CD4-positive, CD25-positive, alpha-beta regulatory T cell (primary cell): ENCODE results near the gene EIF2B1. TPM values are rescaled to one million over a fixed set of nuclear protein-coding genes. Genes with fewer than 3 reads are reported as not detected.

ENCODE experiments used
- ATAC-seq, 2 donors: fragments of 150-1000 bp; cut with Tn5 transposase; one replicate each; pipeline ENCODE4 v1.10.0; 2021; ENCODE audit warnings: low read depth in 2 of 2, moderate number of reproducible peaks in 2 of 2, moderate library complexity in 1 of 2
- DNase-seq, 3 donors: peaks; one replicate each; pipeline versions ENCODE4 v3.0.0 to v3.0.0-alpha.2; 2012 to 2022; ENCODE audit warnings: mixed read lengths in 1 of 3
- H3K27ac ChIP-seq: one replicate; pipeline ENCODE4 v1.7.0; 2013; ENCODE audit warnings: mild to moderate bottlenecking, low read length; ENCODE audit not compliant: insufficient read depth, poor library complexity, severe bottlenecking
- H3K27me3 ChIP-seq: one replicate; pipeline ENCODE4 v1.7.0; 2013; ENCODE audit warnings: low read length; ENCODE audit not compliant: control insufficient read depth, insufficient read depth
- H3K36me3 ChIP-seq: one replicate; pipeline ENCODE4 v1.7.0; 2013; ENCODE audit warnings: mild to moderate bottlenecking, low read length, moderate library complexity; ENCODE audit not compliant: control insufficient read depth, insufficient read depth
- H3K4me1 ChIP-seq: 2 replicates; pipeline ENCODE4 v1.7.0; 2013; ENCODE audit warnings: mild to moderate bottlenecking, low read length; ENCODE audit not compliant: insufficient read depth, control insufficient read depth, poor library complexity, severe bottlenecking
- H3K4me3 ChIP-seq: one replicate; pipeline ENCODE4 v1.7.0; 2013; ENCODE audit warnings: low read depth, mild to moderate bottlenecking, low read length, moderate library complexity
- H3K9me3 ChIP-seq, 2 experiments: 1 replicate in 1 of 2; 2 replicates in 1 of 2; pipeline ENCODE4 v1.7.0; 2013; ENCODE audit warnings: low read length in 2 of 2, mild to moderate bottlenecking in 1 of 2, moderate library complexity in 1 of 2; ENCODE audit not compliant: control insufficient read depth in 2 of 2
- H3K27ac Mint-ChIP-seq, 3 donors: one replicate each; pipeline ENCODE4 v1.8.0; 2020 to 2022; ENCODE audit warnings: mild to moderate bottlenecking in 3 of 3, mixed read lengths in 3 of 3, moderate library complexity in 2 of 3
- H3K27me3 Mint-ChIP-seq: one replicate; pipeline ENCODE4 v1.8.0; 2022; ENCODE audit warnings: mild to moderate bottlenecking, mixed read lengths
- H3K36me3 Mint-ChIP-seq: one replicate; pipeline ENCODE4 v1.8.0; 2020; ENCODE audit warnings: mixed read lengths
- H3K4me1 Mint-ChIP-seq, 4 donors: one replicate each; pipeline ENCODE4 v1.8.0; 2020 to 2022; ENCODE audit warnings: mixed read lengths in 4 of 4, mild to moderate bottlenecking in 1 of 4
- H3K4me3 Mint-ChIP-seq, 4 donors: one replicate each; pipeline ENCODE4 v1.8.0; 2020 to 2022; ENCODE audit warnings: mild to moderate bottlenecking in 4 of 4, mixed read lengths in 4 of 4, moderate library complexity in 3 of 4
- H3K9me3 Mint-ChIP-seq, 7 donors: one replicate each; pipeline ENCODE4 v1.8.0; 2020 to 2022; ENCODE audit warnings: mixed read lengths in 7 of 7, mild to moderate bottlenecking in 3 of 7, moderate library complexity in 2 of 7
- polyA plus RNA-seq, 4 donors: library from polyadenylated mRNA; unstranded; fragments of 300-500 nt; fragmentation: Illumina TruSeq; gene quantifications; one replicate each; pipeline ENCODE4 v1.2.3, GENCODE V29; 2021
- total RNA-seq: library from RNA; stranded (reverse); gene quantifications from one replicate; pipeline ENCODE4 v1.2.3, GENCODE V29; 2022

The EIF2B1 gene
- total and polyA plus RNA-seq, 5 donors from 2014 or later: 53.8 to 84.1 (median 69.0) TPM

- no peaks in the 10 kb centered on the region for H3K27me3 ChIP-seq
- no peak overlapping the region for H3K27ac ChIP-seq
- H3K4me1 ChIP-seq: peaks cover 15% of the 10 kb centered on the region
- Mint-ChIP-seq H3K4me3 (no peak overlapping the region), H3K27me3 (no peaks in the 10 kb centered on the region), H3K9me3 (no peaks in the 10 kb centered on the region), H3K36me3 (no peaks in the 10 kb centered on the region), H3K4me1 (peaks cover 3 to 21% (median 10%) of the 10 kb centered on the region in 4 donors), H3K27ac (no peak overlapping the region)
- no peak for ATAC-seq
- no peak overlapping the region for H3K4me3 ChIP-seq
- DNase-seq: no peak
- no peaks in the 10 kb centered on the region for H3K36me3 ChIP-seq
- H3K9me3 ChIP-seq: no peaks in the 10 kb centered on the region
These were observed 34.3 kb upstream of the EIF2B1 start for GRCh38 chr12:123667771-123668170.

- H3K27ac ChIP-seq: no peak overlapping the region
- Mint-ChIP-seq H3K27ac (peak overlapping the region in 2 of 3 donors; percentile 62 to 87), H3K9me3 (no peaks in the 10 kb centered on the region), H3K4me3 (peak overlapping the region in 2 of 4 donors; percentile 13 to 21), H3K4me1 (peaks cover 0 to 10% (median 6%) of the 10 kb centered on the region in 4 donors), H3K27me3 (no peaks in the 10 kb centered on the region), H3K36me3 (peaks cover 22% of the 10 kb centered on the region)
- H3K27me3 ChIP-seq: no peaks in the 10 kb centered on the region
- H3K9me3 ChIP-seq: no peaks in the 10 kb centered on the region
- no peaks in the 10 kb centered on the region for H3K4me1 ChIP-seq
- H3K36me3 ChIP-seq: peaks cover 19% of the 10 kb centered on the region
- peak overlapping the region; percentile 49 for H3K4me3 ChIP-seq
- DNase-seq: no peak
- ATAC-seq: no peak
These were observed 26.7 kb upstream of the EIF2B1 start for GRCh38 chr12:123659996-123660727.

- no peak overlapping the region for H3K4me3 Mint-ChIP-seq
- Histone ChIP-seq H3K27me3 (no peaks in the 10 kb centered on the region), H3K27ac (no peak overlapping the region), H3K4me3 (no peak overlapping the region), H3K4me1 (no peaks in the 10 kb centered on the region), H3K36me3 (peaks cover 24% of the 10 kb centered on the region), H3K9me3 (no peaks in the 10 kb centered on the region)
- H3K9me3 Mint-ChIP-seq: no peaks in the 10 kb centered on the region
- H3K27ac Mint-ChIP-seq: no peak overlapping the region
- H3K27me3 Mint-ChIP-seq: no peaks in the 10 kb centered on the region
- no peak for DNase-seq
- peaks cover 0 to 10% (median 7%) of the 10 kb centered on the region in 4 donors for H3K4me1 Mint-ChIP-seq
- H3K36me3 Mint-ChIP-seq: peaks cover 36% of the 10 kb centered on the region
- ATAC-seq: no peak
These were observed 23.7 kb upstream of the EIF2B1 start for GRCh38 chr12:123657211-123657610.

GRCh38 chr12:123656392-123656791, 22.9 kb upstream of the EIF2B1 start:
- no peaks in the 10 kb centered on the region for H3K4me1 ChIP-seq
- Mint-ChIP-seq H3K9me3 (no peaks in the 10 kb centered on the region), H3K27me3 (no peaks in the 10 kb centered on the region), H3K27ac (no peak overlapping the region), H3K4me3 (no peak overlapping the region), H3K4me1 (peaks cover 0 to 10% (median 7%) of the 10 kb centered on the region in 4 donors), H3K36me3 (peaks cover 40% of the 10 kb centered on the region)
- H3K9me3 ChIP-seq: no peaks in the 10 kb centered on the region
- H3K27me3 ChIP-seq: no peaks in the 10 kb centered on the region
- peaks cover 24% of the 10 kb centered on the region for H3K36me3 ChIP-seq
- H3K4me3 ChIP-seq: no peak overlapping the region
- ATAC-seq (no peak), DNase-seq (no peak)
- no peak overlapping the region for H3K27ac ChIP-seq

- Histone ChIP-seq H3K36me3 (peaks cover 29% of the 10 kb centered on the region), H3K27me3 (no peaks in the 10 kb centered on the region), H3K4me1 (no peaks in the 10 kb centered on the region), H3K27ac (no peak overlapping the region), H3K9me3 (no peaks in the 10 kb centered on the region), H3K4me3 (no peak overlapping the region)
- H3K27ac Mint-ChIP-seq: no peak overlapping the region
- peaks cover 0 to 10% (median 7%) of the 10 kb centered on the region in 4 donors for H3K4me1 Mint-ChIP-seq
- ATAC-seq: no peak
- no peak for DNase-seq
- H3K36me3 Mint-ChIP-seq: peaks cover 43% of the 10 kb centered on the region
- H3K9me3 Mint-ChIP-seq: no peaks in the 10 kb centered on the region
- H3K4me3 Mint-ChIP-seq: no peak overlapping the region
- H3K27me3 Mint-ChIP-seq: no peaks in the 10 kb centered on the region
These were observed 21.9 kb upstream of the EIF2B1 start for GRCh38 chr12:123655420-123655819.

- Mint-ChIP-seq H3K4me1 (peaks cover 0 to 6% (median 3%) of the 10 kb centered on the region in 4 donors), H3K9me3 (no peaks in the 10 kb centered on the region), H3K27ac (peak overlapping the region in 1 of 3 donors; percentile 36), H3K27me3 (no peaks in the 10 kb centered on the region), H3K4me3 (no peak overlapping the region), H3K36me3 (peaks cover 39% of the 10 kb centered on the region)
- Histone ChIP-seq H3K9me3 (no peaks in the 10 kb centered on the region), H3K27me3 (no peaks in the 10 kb centered on the region), H3K36me3 (peaks cover 34% of the 10 kb centered on the region), H3K4me1 (no peaks in the 10 kb centered on the region), H3K27ac (no peak overlapping the region), H3K4me3 (no peak overlapping the region)
- DNase-seq (no peak), ATAC-seq (no peak)
These were observed 20.7 kb upstream of the EIF2B1 start for GRCh38 chr12:123654129-123654701.

- no peak overlapping the region for H3K4me3 ChIP-seq
- Mint-ChIP-seq H3K4me1 (peaks cover 0 to 5% (median 0%) of the 10 kb centered on the region in 4 donors), H3K9me3 (no peaks in the 10 kb centered on the region), H3K27ac (no peak overlapping the region), H3K4me3 (no peak overlapping the region), H3K36me3 (peaks cover 22% of the 10 kb centered on the region), H3K27me3 (no peaks in the 10 kb centered on the region)
- H3K36me3 ChIP-seq: peaks cover 50% of the 10 kb centered on the region
- DNase-seq: no peak
- no peaks in the 10 kb centered on the region for H3K4me1 ChIP-seq
- no peak overlapping the region for H3K27ac ChIP-seq
- no peak for ATAC-seq
- H3K9me3 ChIP-seq: no peaks in the 10 kb centered on the region
- H3K27me3 ChIP-seq: no peaks in the 10 kb centered on the region
These were observed 14.9 kb upstream of the EIF2B1 start for GRCh38 chr12:123648401-123648800.

- Histone ChIP-seq H3K4me1 (no peaks in the 10 kb centered on the region), H3K27ac (no peak overlapping the region), H3K4me3 (no peak overlapping the region), H3K9me3 (no peaks in the 10 kb centered on the region), H3K27me3 (no peaks in the 10 kb centered on the region), H3K36me3 (peaks cover 53% of the 10 kb centered on the region)
- DNase-seq (no peak), ATAC-seq (no peak)
- Mint-ChIP-seq H3K4me1 (peaks cover 0 to 5% (median 0%) of the 10 kb centered on the region in 4 donors), H3K27ac (no peak overlapping the region), H3K27me3 (no peaks in the 10 kb centered on the region), H3K4me3 (no peak overlapping the region), H3K36me3 (peaks cover 15% of the 10 kb centered on the region), H3K9me3 (no peaks in the 10 kb centered on the region)
These were observed 12.4 kb upstream of the EIF2B1 start for GRCh38 chr12:123645878-123646277.
